ENCODE data around the gene RILP. TPM values are rescaled to one million over a fixed set of nuclear protein-coding genes. Genes with fewer than 3 reads are reported as not detected.

The RILP gene
- polyA plus RNA-seq, 2 of the 4 experiments (the other 2 are of a cell fraction): 6.4 to 6.8 TPM

GRCh38 chr17:1639549-1640180 lies 10.0 kb downstream of the RILP start:
- peak; percentile 19 to 39; a peak in 4 of 6 replicates for ATAC-seq
- WGBS (ENCODE audit: missing lambda C conversion rate): 69% methylated on average over 11 of the region's 11 CpGs
- FAIRE-seq: no peak
- Histone ChIP-seq H3K4me2 (no peak overlapping the region), H3K4me3 (no peak overlapping the region), H3K27ac (no peak overlapping the region), H3K9me3 (no peaks in the 10 kb centered on the region), H3K4me1 (peaks cover 21% of the 10 kb centered on the region)
- TF ChIP-seq GATA3 (IDR thresholded peaks at IDR 0.05; ENCODE audit: borderline replicate concordance) (no peak), HDAC2 (IDR thresholded peaks at IDR 0.05) (no peak), TFCP2L1 (CRISPR knock-in tag; IDR thresholded peaks at IDR 0.05) (no peak), JUNB (IDR thresholded peaks at IDR 0.05) (no peak), MAZ (IDR thresholded peaks at IDR 0.05; ENCODE audit: borderline replicate concordance, low read depth, low read length) (no peak), REST (IDR thresholded peaks at IDR 0.05) (no peak), SMC3 (IDR thresholded peaks at IDR 0.05) (no peak), EHF (CRISPR knock-in tag; IDR thresholded peaks at IDR 0.05) (no peak), E2F6 (IDR thresholded peaks at IDR 0.05; ENCODE audit: borderline replicate concordance, low read depth) (no peak), ESRRA (IDR thresholded peaks at IDR 0.05; ENCODE audit: borderline replicate concordance, low read length) (no peak), ZSCAN20 (CRISPR knock-in tag; IDR thresholded peaks at IDR 0.05) (no peak), JUN (IDR thresholded peaks at IDR 0.05) (no peak), CBX8 (IDR thresholded peaks at IDR 0.05) (no peak), NPAS2 (CRISPR knock-in tag; IDR thresholded peaks at IDR 0.05; ENCODE audit: borderline replicate concordance) (no peak), NFE2L2 (conservative IDR thresholded peaks at IDR 0.05; ENCODE audit: low read length) (no peak), ZNF302 (CRISPR knock-in tag; IDR thresholded peaks at IDR 0.05) (no peak), HOXB13 (CRISPR knock-in tag; IDR thresholded peaks at IDR 0.05; ENCODE audit: low read depth) (no peak), EP300 (IDR thresholded peaks at IDR 0.05) (no peak)
- ChIA-PET CTCF (interaction anchor here (0.5 to 14.7 kb wide), 6 partner anchors 9 to 387 kb away, joined by 3 to 497 read pairs (median 17); partner anchors contain the start of genes PITPNA, RILP and SLC43A2), POLR2A (interaction anchor here (0.7 kb wide), 1 partner anchor 28 kb away, joined by 3 read pairs; no protein-coding TSS in a partner anchor)
- DNase-seq (ENCODE audit: low read depth in 1 of 2, low spot score in 1 of 2): peak in 1 of 2 experiments; percentile 60

- Histone ChIP-seq H3K4me1 (peaks cover 12% of the 10 kb centered on the region), H3K4me2 (no peak overlapping the region), H3K9me3 (no peaks in the 10 kb centered on the region), H3K4me3 (no peak overlapping the region), H3K27ac (no peak overlapping the region)
- 87% methylated on average over 16 of the region's 19 CpGs for WGBS (ENCODE audit: missing lambda C conversion rate)
- FAIRE-seq (no peak), ATAC-seq (no peak), DNase-seq (ENCODE audit: low read depth in 1 of 2, low spot score in 1 of 2) (no peak)
- POLR2A ChIA-PET: interaction anchor here (0.7 kb wide), 1 partner anchor 29 kb away, joined by 3 read pairs; no protein-coding TSS in a partner anchor
- TF ChIP-seq CHD2 (IDR thresholded peaks at IDR 0.05; ENCODE audit: low read length, partially characterized antibody) (no peak), ATOH8 (CRISPR knock-in tag; IDR thresholded peaks at IDR 0.05; ENCODE audit: low read depth) (no peak), HOXA7 (CRISPR knock-in tag; IDR thresholded peaks at IDR 0.05) (no peak), NR3C1 (IDR thresholded peaks at IDR 0.05) (no peak), POLR2AphosphoS2 (conservative IDR thresholded peaks at IDR 0.05; ENCODE audit: low read length) (no peak), PHF8 (IDR thresholded peaks at IDR 0.05; ENCODE audit: borderline replicate concordance, low read depth) (no peak), USF2 (IDR thresholded peaks at IDR 0.05) (no peak), JUNB (IDR thresholded peaks at IDR 0.05) (no peak), TP53 (CRISPR knock-in tag; IDR thresholded peaks at IDR 0.05) (no peak), SMC3 (IDR thresholded peaks at IDR 0.05) (no peak), RFX5 (IDR thresholded peaks at IDR 0.05) (no peak)
- CTCF ChIA-PET: interaction anchor here (0.5 to 14.7 kb wide), 7 partner anchors 8 to 388 kb away, joined by 3 to 497 read pairs (median 5); partner anchors contain the start of genes PITPNA, RILP and SLC43A2
Measured at GRCh38 chr17:1638624-1639300, 10.9 kb downstream of the RILP start.

All from A549 (cell line).